B cell (primary cell): ENCODE data around the gene ERMARD. TPM values are rescaled to one million over a fixed set of nuclear protein-coding genes. Genes with fewer than 3 reads are reported as not detected.

Experiments
- ATAC-seq: fragments of 200-7000 bp; cut with Tn5 transposase; one replicate; pipeline ENCODE4 v1.10.0; 2021; ENCODE audit warnings: low read depth, mild to moderate bottlenecking, moderate number of reproducible peaks, moderate library complexity
- CTCF ChIA-PET: fragments of 350-600 bp; sonication (Branson Sonifier 250); formaldehyde crosslinking; loops from one replicate; lab custom pipeline; 2021; ENCODE audit warnings: antibody characterized with exemption, inconsistent platforms; lab: Charles Lee
- POLR2A ChIA-PET: fragments of 350-600 bp; sonication (Branson Sonifier 250); formaldehyde crosslinking; loops from one replicate; lab custom pipeline; 2021; ENCODE audit warnings: antibody characterized with exemption; lab: Charles Lee
- DNase-seq: peaks from one replicate; pipeline ENCODE4 v3.0.0; 2013
- H2AFZ ChIP-seq: 2 replicates; pipeline ENCODE4 v1.6.1; 2012; ENCODE audit warnings: mild to moderate bottlenecking, low read depth, low read length; ENCODE audit not compliant: insufficient read depth, poor library complexity, severe bottlenecking
- H3K27ac ChIP-seq, 2 donors: 1 replicate in 1 of 2; 2 replicates in 1 of 2; pipeline ENCODE4 v1.5.1; 2012 to 2013; ENCODE audit warnings: low read length in 2 of 2, mild to moderate bottlenecking in 2 of 2, moderate library complexity in 1 of 2
- H3K27me3 ChIP-seq, 4 experiments: fragments of 200-600 bp in 1 of 4; sonication (generic) in 1 of 4; replicated peaks in 1 of 4; 1 replicate in 2 of 4; 2 replicates in 2 of 4; pipeline versions ENCODE4 v1.6.1 to v1.7.0; 2013 to 2016; ENCODE audit warnings: low read length in 3 of 4, mild to moderate bottlenecking in 2 of 4, mixed read lengths in 1 of 4, moderate library complexity in 1 of 4; ENCODE audit not compliant: insufficient read depth in 4 of 4, control insufficient read depth in 3 of 4; ENCODE audit errors: control extremely low read depth in 1 of 4
- H3K36me3 ChIP-seq, 2 experiments: replicated peaks in 1 of 2; 1 replicate in 1 of 2; 2 replicates in 1 of 2; pipeline versions ENCODE4 v1.6.1 to v1.7.1; 2013; ENCODE audit warnings: low read length in 1 of 2; ENCODE audit not compliant: insufficient read depth in 2 of 2, control insufficient read depth in 1 of 2; ENCODE audit errors: control extremely low read depth in 1 of 2, extremely low read depth in 1 of 2
- H3K4me1 ChIP-seq, 2 donors: fragments of 200-600 bp in 1 of 2; sonication (generic) in 1 of 2; 1 replicate in 1 of 2; 2 replicates in 1 of 2; pipeline versions ENCODE4 v1.5.1 to v1.6.1; 2013 to 2017; ENCODE audit warnings: low read length in 2 of 2; ENCODE audit not compliant: control insufficient read depth in 2 of 2, insufficient read depth in 2 of 2
- H3K4me2 ChIP-seq: replicated peaks from 2 replicates; pipeline ENCODE3; 2012; ENCODE audit warnings: mild to moderate bottlenecking, low read depth, low read length; ENCODE audit not compliant: poor library complexity, severe bottlenecking
- H3K4me3 ChIP-seq, 5 experiments: fragments of 200-600 bp in 1 of 5; sonication (generic) in 1 of 5; 1 replicate in 3 of 5; 2 replicates in 2 of 5; pipeline versions ENCODE4 v1.5.1 to v1.7.0; 2011 to 2016; ENCODE audit warnings: low read length in 4 of 5, mild to moderate bottlenecking in 4 of 5, low read depth in 2 of 5, control low read depth in 1 of 5, moderate library complexity in 1 of 5; ENCODE audit not compliant: insufficient read depth in 1 of 5; ENCODE audit errors: control extremely low read depth in 1 of 5, extremely low read depth in 1 of 5
- H3K79me2 ChIP-seq: fragments of 200-600 bp; sonication (generic); one replicate; pipeline ENCODE4 v1.6.0; 2016; ENCODE audit warnings: low read length; ENCODE audit not compliant: control insufficient read depth, insufficient read depth
- H3K9ac ChIP-seq: fragments of 200-600 bp; sonication (generic); 2 replicates; pipeline ENCODE4 v1.6.1; 2017; ENCODE audit warnings: mild to moderate bottlenecking, low read length, moderate library complexity
- H3K9me3 ChIP-seq, 3 donors: one replicate each; pipeline versions ENCODE4 v1.6.1 to v1.7.1; 2013; ENCODE audit warnings: low read length in 2 of 3; ENCODE audit not compliant: control insufficient read depth in 2 of 3, insufficient read depth in 1 of 3; ENCODE audit errors: control extremely low read depth in 1 of 3
- H4K20me1 ChIP-seq: 2 replicates; pipeline ENCODE4 v1.6.0; 2012; ENCODE audit warnings: mild to moderate bottlenecking, low read length; ENCODE audit not compliant: insufficient read depth, control insufficient read depth, poor library complexity, severe bottlenecking
- H3K27ac Mint-ChIP-seq: one replicate; pipeline ENCODE4 v1.8.0; 2021; ENCODE audit warnings: mixed read lengths
- H3K27me3 Mint-ChIP-seq: one replicate; pipeline ENCODE4 v1.8.0; 2021; ENCODE audit warnings: mixed read lengths
- H3K4me1 Mint-ChIP-seq: one replicate; pipeline ENCODE4 v1.8.0; 2021; ENCODE audit warnings: mixed read lengths
- H3K4me3 Mint-ChIP-seq: one replicate; pipeline ENCODE4 v1.8.0; 2021; ENCODE audit warnings: mixed read lengths
- H3K9me3 Mint-ChIP-seq: one replicate; pipeline ENCODE4 v1.8.0; 2022; ENCODE audit warnings: mixed read lengths; ENCODE audit not compliant: insufficient read depth
- CTCF ChIP-seq: fragments of 200-600 bp; IDR thresholded peaks from one replicate; pipeline ENCODE4 v1.8.0; 2022; ENCODE audit warnings: antibody characterized with exemption, mild to moderate bottlenecking
- EZH2 ChIP-seq: IDR thresholded peaks from 2 replicates; pipeline ENCODE4 v1.6.1; 2012; ENCODE audit warnings: borderline replicate concordance, low read depth, mild to moderate bottlenecking, moderate library complexity, low read length; ENCODE audit not compliant: insufficient read depth, poor library complexity, severe bottlenecking
- WGBS: methylation state at CpG from one replicate; pipeline ENCODE4 v1.1.5; 2013; ENCODE audit warnings: missing lambda C conversion rate; ENCODE audit not compliant: insufficient coverage; 5-methylcytosine and 5-hydroxymethylcytosine counted together
- intact Hi-C: fragments of 100-400 bp; cut with micrococcal nuclease; formaldehyde crosslinking; loops from one replicate; pipeline ENCODE4 v1.10.0; 2022
- polyA plus RNA-seq: library from polyadenylated mRNA; depleted of rRNA; stranded (reverse); fragments of >200 nt; gene quantifications from 2 replicates; pipeline ENCODE4 v1.2.3, GENCODE V29; 2012
- total RNA-seq, 2 donors: library from RNA; stranded (reverse); fragments of 120-200 nt in 1 of 2; gene quantifications; 1 replicate in 1 of 2; 2 replicates in 1 of 2; pipeline versions ENCODE4 v1.2.3 to v1.2.4, GENCODE V29; 2013 to 2022

ERMARD gene
- total and polyA plus RNA-seq, 2 donors (not counting 1 experiment from before 2014, with no cell fraction given) = 42.8 to 65.1 TPM

- Histone ChIP-seq H3K4me3 (no peak overlapping the region), H3K36me3 (peaks cover 8 to 26% of the 10 kb centered on the region in 2 experiments), H3K4me1 (peaks cover 11 to 14% of the 10 kb centered on the region in 2 donors), H3K9ac (no peak overlapping the region), H2AFZ (no peak overlapping the region), H3K4me2 (no peak overlapping the region), H4K20me1 (no peaks in the 10 kb centered on the region), H3K9me3 (no peaks in the 10 kb centered on the region), H3K27ac (no peak overlapping the region), H3K79me2 (peaks cover 75% of the 10 kb centered on the region), H3K27me3 (no peaks in the 10 kb centered on the region)
- H3K9me3 Mint-ChIP-seq = no peaks in the 10 kb centered on the region
- ATAC-seq (no peak), DNase-seq (no peak)
- ChIA-PET CTCF (no interaction called here), POLR2A (no interaction called here)
- intact Hi-C loops = no loop called here
- H3K4me3 Mint-ChIP-seq = no peak overlapping the region
- 100% methylated on average over 1 of the region's 4 CpGs for WGBS
- TF ChIP-seq CTCF = no peak
- no peak for TF ChIP-seq EZH2
- no peaks in the 10 kb centered on the region for H3K27me3 Mint-ChIP-seq
- peaks cover 28% of the 10 kb centered on the region for H3K4me1 Mint-ChIP-seq
- H3K27ac Mint-ChIP-seq = no peak overlapping the region
These were observed 32.3 kb upstream of the ERMARD start for GRCh38 chr6:169719117-169719516.

GRCh38 chr6:169720207-169720855 is 31.1 kb upstream of the ERMARD start:
- intact Hi-C loops = loop anchor here (10.0 kb wide), 1 partner anchor 574 kb away; the partner anchor contains the start of gene DLL1
- no peak overlapping the region for H3K27ac ChIP-seq
- no peak for DNase-seq
- peaks cover 15 to 17% of the 10 kb centered on the region in 2 donors for H3K4me1 ChIP-seq
- TF ChIP-seq CTCF (no peak), EZH2 (no peak)
- ChIA-PET POLR2A (no interaction called here), CTCF (no interaction called here)
- ATAC-seq = no peak
- H3K4me3 ChIP-seq = no peak overlapping the region
- 100% methylated on average over 3 of the region's 3 CpGs for WGBS
- H3K27me3 ChIP-seq = no peaks in the 10 kb centered on the region
- H3K27me3 Mint-ChIP-seq = no peaks in the 10 kb centered on the region
- H3K79me2 ChIP-seq = peaks cover 63% of the 10 kb centered on the region
- H3K4me1 Mint-ChIP-seq = peaks cover 32% of the 10 kb centered on the region
- no peaks in the 10 kb centered on the region for H3K9me3 ChIP-seq
- H4K20me1 ChIP-seq = no peaks in the 10 kb centered on the region
- H3K9me3 Mint-ChIP-seq = no peaks in the 10 kb centered on the region
- H3K4me2 ChIP-seq = no peak overlapping the region
- H3K4me3 Mint-ChIP-seq = no peak overlapping the region
- H3K36me3 ChIP-seq = peaks cover 0 to 16% of the 10 kb centered on the region in 2 experiments
- H2AFZ ChIP-seq = no peak overlapping the region
- H3K27ac Mint-ChIP-seq = no peak overlapping the region
- no peak overlapping the region for H3K9ac ChIP-seq
